Renal pelvis (tissue), 4 donors: ENCODE results near the gene GLIS1. TPM values are rescaled to one million over a fixed set of nuclear protein-coding genes. Genes with fewer than 3 reads are reported as not detected.

Experiments
- DNase-seq: peaks from one replicate; pipeline ENCODE4 v3.0.0-alpha.2; 2013
- polyA plus RNA-seq, 3 donors: library from polyadenylated mRNA; unstranded; fragments of 120-200 nt; gene quantifications; one replicate each; pipeline ENCODE4 v1.2.1, GENCODE V29; 2013; ENCODE audit not compliant: insufficient read length in 3 of 3

The GLIS1 gene
- polyA plus RNA-seq, 3 donors = 3.6 to 4.5 (median 3.9) TPM

GRCh38 chr1:53511323-53511932 lies 227.5 kb downstream of the GLIS1 start:
- DNase-seq = no peak

GRCh38 chr1:53510215-53510614 lies 228.7 kb downstream of the GLIS1 start:
- DNase-seq = no peak

GRCh38 chr1:53509775-53510174 lies 229.2 kb downstream of the GLIS1 start:
- no peak for DNase-seq

DNA sequence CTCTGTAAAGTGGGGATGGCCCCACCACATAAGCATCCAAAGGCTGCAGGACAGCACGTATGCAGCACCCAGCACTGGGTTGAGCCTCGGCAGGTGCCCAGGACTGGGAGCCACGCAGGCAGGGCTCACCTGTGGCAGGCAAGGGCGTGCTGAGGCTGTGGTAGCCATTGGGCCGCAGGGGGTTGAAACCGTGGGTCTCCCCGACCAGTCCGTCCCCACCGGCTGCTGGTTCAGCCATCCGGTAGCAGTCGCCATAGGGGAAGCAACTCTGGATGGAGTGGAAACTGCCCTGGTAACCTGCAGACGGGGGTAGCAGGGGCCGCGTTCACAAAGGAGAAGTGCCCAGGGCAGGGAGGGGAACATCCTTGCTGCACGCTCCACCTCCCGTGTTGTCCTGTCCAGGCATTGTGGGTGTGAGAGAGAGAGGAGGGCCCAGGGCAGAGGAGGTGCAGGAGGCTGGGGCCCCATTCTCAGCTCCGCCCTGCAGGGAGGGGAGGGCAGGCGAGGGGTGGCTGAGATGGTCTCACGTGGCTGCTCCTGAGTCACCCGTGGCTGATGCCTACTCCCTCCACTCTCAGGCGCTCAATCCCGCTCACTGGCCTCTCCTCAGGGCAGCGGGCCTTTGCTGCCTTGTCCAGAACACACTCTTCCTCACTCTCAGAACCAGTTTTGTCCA lies 229.8 kb downstream of the GLIS1 start:
- DNase-seq = peak; percentile 42

DNA sequence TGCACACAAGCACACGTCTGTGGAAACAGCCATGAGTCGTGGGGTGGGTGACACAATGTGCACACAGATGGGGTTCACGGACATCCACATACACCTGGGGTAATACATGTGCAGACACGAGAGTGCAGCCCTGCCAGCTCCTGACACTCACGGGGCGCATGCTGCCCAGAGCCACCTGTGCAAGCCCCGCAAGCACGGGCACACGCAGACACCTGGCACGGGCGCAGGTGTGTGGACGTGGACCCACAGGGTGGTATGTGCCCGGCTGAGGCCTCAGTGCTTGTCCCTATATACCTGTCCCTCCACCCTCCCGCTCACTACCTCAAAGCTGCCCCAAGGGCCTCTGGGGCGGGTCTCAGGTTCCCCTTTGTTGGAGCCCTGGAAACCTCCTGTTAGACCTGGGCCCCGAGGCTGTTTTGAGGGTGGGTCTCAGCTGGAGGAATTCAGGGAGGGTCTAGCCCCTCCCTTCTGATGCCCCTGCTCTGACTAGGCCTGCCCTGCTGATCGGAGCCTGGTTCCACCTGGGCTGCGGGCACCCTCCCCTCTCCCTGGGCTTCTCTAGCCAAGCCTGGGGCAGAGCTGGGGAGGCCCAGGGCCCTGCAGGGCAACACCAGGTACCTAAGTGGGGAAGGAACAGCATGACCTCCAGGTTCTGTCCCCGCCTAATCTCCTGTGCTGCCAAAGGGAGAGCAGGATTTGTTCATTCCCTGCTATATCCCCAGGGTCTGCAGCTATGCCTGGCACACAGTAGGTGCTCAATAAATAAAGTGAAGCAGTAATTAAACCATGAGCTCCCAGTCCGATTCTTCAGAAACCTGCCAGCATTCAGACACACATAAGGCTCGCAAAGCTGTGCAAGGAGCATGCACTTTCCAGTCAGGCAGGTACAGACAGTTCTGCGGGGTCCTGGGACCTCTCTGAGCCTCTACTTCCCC lies 230.6 kb downstream of the GLIS1 start:
- no peak for DNase-seq

DNA sequence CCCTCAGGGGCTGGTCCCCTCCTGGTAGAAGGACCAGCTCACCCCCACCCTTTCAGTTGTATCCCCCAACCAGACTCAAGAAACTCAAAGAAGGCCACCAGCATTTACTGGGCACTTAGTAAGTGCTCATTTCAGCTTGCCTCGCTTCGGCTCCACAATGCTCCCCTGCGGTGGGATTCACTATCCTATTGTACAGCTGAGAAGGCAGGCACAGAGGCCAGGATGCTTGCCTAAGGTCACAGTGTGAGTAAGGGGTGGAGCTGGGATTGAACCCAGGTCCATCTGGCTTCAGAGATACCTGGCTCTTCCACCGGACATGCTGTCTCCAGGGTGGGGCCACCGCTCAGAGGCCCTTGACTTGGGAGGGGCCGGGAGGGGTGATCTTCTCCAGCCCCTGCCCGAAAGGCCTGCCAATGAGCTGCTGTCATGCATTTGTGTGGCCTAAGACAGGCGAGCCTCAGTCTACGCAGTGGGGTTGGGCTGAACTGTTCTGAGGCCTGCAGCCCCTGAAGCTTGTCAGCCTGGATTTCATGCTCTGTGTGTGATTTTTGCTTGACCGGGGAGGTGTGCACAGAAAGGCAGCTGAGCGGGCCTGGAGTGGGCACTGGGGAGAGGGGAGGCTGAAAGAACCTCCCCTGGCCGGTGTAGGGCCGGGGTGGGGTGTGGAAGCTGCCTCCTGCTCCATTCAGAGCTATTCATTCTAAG lies 231.7 kb downstream of the GLIS1 start:
- DNase-seq = no peak

DNA sequence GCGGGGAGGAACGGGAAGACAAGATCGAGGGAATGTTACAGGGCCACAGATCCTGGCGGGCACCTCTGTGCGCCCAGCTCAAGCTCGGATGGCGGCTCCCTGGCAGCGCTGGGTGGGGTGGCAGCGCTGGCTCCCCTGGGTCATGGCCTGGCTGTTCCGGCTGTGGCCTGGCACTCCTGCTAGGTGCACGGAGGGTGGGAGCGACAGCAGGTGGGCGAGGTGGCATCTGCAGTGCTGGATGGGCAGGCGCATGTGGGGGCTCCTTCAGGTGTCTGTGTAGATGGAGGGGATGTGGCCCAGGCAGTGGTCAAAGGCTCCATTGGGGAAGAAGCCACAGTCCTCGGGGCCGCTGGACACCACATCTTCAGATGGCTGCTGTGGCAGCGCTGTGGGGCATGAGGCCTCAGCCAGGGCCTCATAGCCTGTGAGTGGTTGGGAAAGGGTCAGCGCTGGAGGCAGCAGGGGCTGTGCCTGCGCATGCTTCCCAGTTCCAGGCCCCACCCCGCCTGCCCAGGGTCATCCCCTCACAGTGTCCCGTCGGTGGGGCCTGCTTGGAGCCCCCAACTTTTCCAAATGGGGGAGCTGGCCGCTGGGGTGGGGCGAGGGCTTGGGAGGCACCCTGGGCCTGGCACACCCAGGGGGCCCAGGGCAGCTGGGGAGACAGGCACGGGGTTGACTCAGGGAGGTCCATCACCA lies 232.5 kb downstream of the GLIS1 start:
- no peak for DNase-seq

DNA sequence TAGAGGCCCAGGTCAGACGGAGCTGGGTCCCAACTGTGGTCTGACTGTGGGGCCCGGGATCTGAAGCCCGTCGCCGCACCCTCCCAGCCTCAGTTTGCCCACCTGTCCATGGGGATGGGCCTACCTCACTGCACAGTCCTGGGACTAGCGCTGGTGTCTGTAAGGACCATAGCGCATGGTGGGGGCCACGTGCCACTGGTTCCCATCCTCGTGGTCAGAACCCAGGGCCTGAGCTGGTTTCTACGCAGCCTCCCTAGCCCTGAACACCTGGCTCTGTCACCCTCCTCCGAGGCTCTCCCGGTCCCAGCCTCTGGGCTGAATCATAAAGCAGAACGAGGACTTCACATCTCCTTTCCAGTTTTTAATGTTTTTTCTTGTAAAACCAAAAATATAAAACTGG lies 233.1 kb downstream of the GLIS1 start:
- DNase-seq = no peak

DNA sequence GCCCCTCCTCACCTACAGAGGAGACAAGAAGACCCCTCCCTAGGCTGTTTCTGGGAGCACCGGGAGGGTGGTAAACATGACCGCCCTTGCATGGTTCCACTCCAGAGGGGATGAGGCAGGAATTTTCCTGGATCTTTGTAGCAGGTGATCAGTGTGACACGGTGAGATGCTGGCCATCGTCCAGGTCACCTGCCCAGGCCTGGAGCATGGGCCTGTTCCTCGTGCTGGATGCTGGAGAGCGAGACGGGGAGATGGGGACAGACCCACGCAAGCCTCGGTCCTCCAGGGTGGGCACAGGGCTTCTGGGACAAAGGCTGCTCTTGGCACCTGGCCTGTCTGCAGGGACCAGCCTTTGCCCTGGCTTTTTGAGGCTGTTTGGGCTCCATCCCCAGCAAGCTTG lies 233.6 kb downstream of the GLIS1 start:
- no peak for DNase-seq

GRCh38 chr1:53504901-53505300 lies 234.1 kb downstream of the GLIS1 start:
- no peak for DNase-seq

GRCh38 chr1:53503433-53504217 lies 235.3 kb downstream of the GLIS1 start:
- DNase-seq = no peak

DNA sequence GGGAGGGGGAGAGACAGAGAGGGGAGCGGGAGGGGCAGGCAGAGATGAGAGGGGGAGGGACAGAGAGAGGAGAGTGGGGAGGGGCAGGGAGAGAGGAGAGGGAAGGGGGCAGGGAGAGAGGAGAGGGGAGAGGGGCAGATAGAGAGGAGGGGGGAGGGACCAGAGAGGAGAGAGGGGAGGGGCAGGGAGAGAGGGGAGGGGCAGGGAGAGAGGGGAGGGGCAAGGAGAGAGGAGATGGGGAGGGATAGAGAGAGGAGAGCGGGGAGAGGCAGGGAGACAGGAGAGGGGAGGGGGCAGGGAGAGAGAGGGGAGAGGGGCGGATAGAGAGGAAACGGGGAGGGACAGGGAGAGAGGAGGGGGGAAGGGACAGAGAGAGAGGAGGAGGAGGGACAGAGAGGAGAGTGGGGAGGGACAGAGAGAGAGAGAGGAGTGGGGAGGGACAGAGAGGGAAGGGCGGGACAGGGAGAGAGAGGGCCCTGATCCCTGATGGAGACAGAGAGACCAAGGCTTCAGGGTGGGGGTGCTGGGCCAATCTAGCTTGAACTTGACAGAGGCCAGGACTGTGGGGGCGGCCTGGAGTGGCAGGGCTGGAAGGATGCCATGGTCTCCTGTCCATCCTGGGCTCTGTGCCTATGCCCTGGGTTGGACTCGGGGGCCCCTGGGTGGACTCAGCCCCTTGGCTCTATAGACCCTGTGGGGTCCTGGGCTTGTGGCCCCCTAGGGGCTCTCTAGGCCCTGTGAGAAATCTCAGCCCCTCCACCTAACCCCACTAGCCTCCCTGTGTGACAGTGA lies 236.1 kb downstream of the GLIS1 start:
- DNase-seq = no peak

GRCh38 chr1:53501065-53502005 lies 237.6 kb downstream of the GLIS1 start:
- no peak for DNase-seq

GRCh38 chr1:53500204-53501064 lies 238.5 kb downstream of the GLIS1 start:
- no peak for DNase-seq

DNA sequence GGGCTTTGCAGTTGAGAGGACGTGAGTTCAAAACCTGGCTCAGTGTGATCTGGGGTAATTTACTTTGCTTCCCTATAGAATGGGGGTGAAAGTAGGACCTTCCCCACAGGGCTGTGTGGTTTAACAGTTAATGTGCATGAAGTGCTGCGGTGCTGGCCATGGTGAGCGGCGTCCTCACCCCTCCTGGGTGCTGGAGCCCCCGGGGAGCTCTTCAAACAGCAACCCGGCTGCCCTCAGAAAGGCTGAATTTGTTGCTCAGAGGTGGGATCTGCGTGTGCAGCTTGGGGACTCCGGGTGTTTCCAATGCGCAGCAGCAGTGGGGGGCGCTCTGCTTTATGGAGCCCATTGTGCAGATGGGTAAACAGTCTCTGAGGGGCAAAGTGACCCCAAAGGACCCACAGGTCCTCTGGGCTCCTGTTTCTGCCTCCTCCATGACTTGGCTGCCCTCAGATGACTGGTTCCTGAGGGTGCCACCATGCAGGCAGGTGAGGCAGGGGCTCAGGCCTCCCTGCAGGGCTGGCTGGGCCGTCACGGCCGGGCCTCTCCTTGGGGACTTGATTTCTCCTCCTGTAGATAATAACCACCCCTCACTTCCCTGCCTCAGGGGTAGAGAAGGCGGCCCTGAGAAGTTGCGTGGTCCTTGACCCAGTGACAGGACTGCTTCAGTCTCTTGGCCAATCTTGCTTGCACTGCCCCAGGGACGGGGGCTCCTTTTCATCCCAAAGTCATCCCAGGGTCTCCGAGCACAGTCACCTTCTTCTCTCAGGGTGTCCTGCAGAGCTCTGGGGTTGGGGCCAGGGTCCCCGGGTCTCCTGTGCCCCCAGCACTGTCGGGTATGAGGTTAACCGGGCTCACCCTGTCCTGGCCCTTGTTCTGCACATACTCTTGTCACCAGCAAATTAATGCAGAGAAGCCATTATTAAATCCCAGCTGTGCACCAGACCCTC lies 239.4 kb downstream of the GLIS1 start:
- no peak for DNase-seq

- no peak for DNase-seq
These were observed 240.3 kb downstream of the GLIS1 start for GRCh38 chr1:53498555-53499131.
